Lung (tissue), 12 donors: ENCODE results near the gene SFTPB. TPM values are rescaled to one million over a fixed set of nuclear protein-coding genes. Genes with fewer than 3 reads are reported as not detected.

ENCODE experiments used
- ATAC-seq: fragments of 200-7000 bp; cut with Tn5 transposase; one replicate; pipeline ENCODE4 v1.9.1; 2020; ENCODE audit warnings: moderate number of reproducible peaks; ENCODE audit not compliant: insufficient read depth, low FRiP score
- DNase-seq, 3 donors: peaks; one replicate each; pipeline ENCODE4 v3.0.0-alpha.2; 2013 to 2017
- H3K27ac ChIP-seq, 2 donors: one replicate each; pipeline ENCODE4 v1.5.1; 2013; ENCODE audit warnings: mild to moderate bottlenecking in 2 of 2, moderate library complexity in 2 of 2, control low read depth in 1 of 2, inconsistent platforms in 1 of 2, low read depth in 1 of 2, low read length in 1 of 2
- H3K27me3 ChIP-seq, 3 donors: one replicate each; pipeline ENCODE4 v1.5.1; 2013; ENCODE audit warnings: low read length in 2 of 3; ENCODE audit not compliant: control insufficient read depth in 3 of 3, insufficient read depth in 3 of 3
- H3K36me3 ChIP-seq, 4 donors: one replicate each; pipeline ENCODE4 v1.5.1; 2013; ENCODE audit warnings: low read length in 4 of 4, mild to moderate bottlenecking in 1 of 4, moderate library complexity in 1 of 4; ENCODE audit not compliant: control insufficient read depth in 4 of 4, insufficient read depth in 4 of 4
- H3K4me1 ChIP-seq, 5 donors: one replicate each; pipeline ENCODE4 v1.5.1; 2013; ENCODE audit warnings: low read length in 5 of 5, mild to moderate bottlenecking in 2 of 5, moderate library complexity in 1 of 5; ENCODE audit not compliant: control insufficient read depth in 5 of 5, insufficient read depth in 5 of 5
- H3K4me3 ChIP-seq: one replicate; pipeline ENCODE4 v1.5.1; 2013; ENCODE audit warnings: mild to moderate bottlenecking, control low read depth, moderate library complexity
- H3K9ac ChIP-seq, 2 donors: one replicate each; pipeline ENCODE4 v1.5.1; 2013; ENCODE audit warnings: low read length in 2 of 2, control low read depth in 1 of 2; ENCODE audit not compliant: insufficient read depth in 1 of 2
- H3K9me3 ChIP-seq, 4 donors: one replicate each; pipeline ENCODE4 v1.5.1; 2013; ENCODE audit warnings: low read length in 3 of 4, mild to moderate bottlenecking in 1 of 4, moderate library complexity in 1 of 4; ENCODE audit not compliant: control insufficient read depth in 4 of 4, insufficient read depth in 3 of 4
- CTCF ChIP-seq: IDR thresholded peaks from 2 replicates; pipeline ENCODE4 v1.5.1; 2012; ENCODE audit warnings: mild to moderate bottlenecking; ENCODE audit errors: control extremely low read depth, extremely low read depth
- WGBS, 2 donors: extraction: QIAGEN DNeasy Blood & Tissue Kit; methylation state at CpG; one replicate each; pipeline ENCODE4 v1.1.7; 2013; 5-methylcytosine and 5-hydroxymethylcytosine counted together
- polyA plus RNA-seq, 2 donors: library from polyadenylated mRNA; stranded (reverse); fragments of 200-250 nt; gene quantifications; one replicate each; pipeline ENCODE4 v1.2.1, GENCODE V29; 2013
- total RNA-seq, 2 donors: library from RNA; depleted of rRNA in 1 of 2; stranded (reverse); fragments of >200 nt in 1 of 2; gene quantifications; one replicate each; pipeline ENCODE4 v1.2.1, GENCODE V29; 2014 to 2021
- donor health status: control.
- donor health status: control.
- donor health status: Bipolar disorder and iron deficiency.
- donor health status: healthy.
- donor health status: DM: yes; HTN: yes; CAD: no.

SFTPB gene
- total and polyA plus RNA-seq, 4 donors = 6,615 to 19,115 (median 13,690) TPM

DNA sequence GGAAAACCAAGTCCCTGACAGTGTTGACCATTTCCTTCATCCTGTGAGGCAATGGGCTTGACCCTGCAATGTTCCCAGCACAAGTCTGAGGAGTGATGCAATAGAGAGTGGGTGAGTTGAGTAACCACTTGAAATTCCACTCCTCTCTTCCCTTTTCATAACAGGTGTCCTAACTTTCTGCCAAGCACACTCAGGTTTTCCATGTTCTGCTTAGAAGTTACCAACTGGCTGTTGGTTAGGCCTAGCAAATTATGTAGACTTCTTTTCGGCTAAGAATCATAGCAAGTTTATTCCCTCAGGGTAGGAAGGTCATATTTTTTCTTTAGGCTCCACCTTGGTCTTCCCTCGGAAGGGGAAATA, 37.7 kb upstream of the SFTPB start:
- Histone ChIP-seq H3K27me3 (no peaks in the 10 kb centered on the region), H3K9me3 (no peaks in the 10 kb centered on the region), H3K4me1 (peaks cover 3 to 31% (median 15%) of the 10 kb centered on the region in 5 donors), H3K36me3 (no peaks in the 10 kb centered on the region), H3K27ac (peak overlapping the region in 1 of 2 donors; percentile 97), H3K9ac (peak overlapping the region in 1 of 2 donors; percentile 35), H3K4me3 (no peak overlapping the region)
- ATAC-seq = peak; percentile 32
- TF ChIP-seq CTCF = no peak
- peak; percentile 36 to 85 (median 59) for DNase-seq
- WGBS, 2 donors = 36 to 49% methylated on average over 2 of the region's 2 CpGs

DNA sequence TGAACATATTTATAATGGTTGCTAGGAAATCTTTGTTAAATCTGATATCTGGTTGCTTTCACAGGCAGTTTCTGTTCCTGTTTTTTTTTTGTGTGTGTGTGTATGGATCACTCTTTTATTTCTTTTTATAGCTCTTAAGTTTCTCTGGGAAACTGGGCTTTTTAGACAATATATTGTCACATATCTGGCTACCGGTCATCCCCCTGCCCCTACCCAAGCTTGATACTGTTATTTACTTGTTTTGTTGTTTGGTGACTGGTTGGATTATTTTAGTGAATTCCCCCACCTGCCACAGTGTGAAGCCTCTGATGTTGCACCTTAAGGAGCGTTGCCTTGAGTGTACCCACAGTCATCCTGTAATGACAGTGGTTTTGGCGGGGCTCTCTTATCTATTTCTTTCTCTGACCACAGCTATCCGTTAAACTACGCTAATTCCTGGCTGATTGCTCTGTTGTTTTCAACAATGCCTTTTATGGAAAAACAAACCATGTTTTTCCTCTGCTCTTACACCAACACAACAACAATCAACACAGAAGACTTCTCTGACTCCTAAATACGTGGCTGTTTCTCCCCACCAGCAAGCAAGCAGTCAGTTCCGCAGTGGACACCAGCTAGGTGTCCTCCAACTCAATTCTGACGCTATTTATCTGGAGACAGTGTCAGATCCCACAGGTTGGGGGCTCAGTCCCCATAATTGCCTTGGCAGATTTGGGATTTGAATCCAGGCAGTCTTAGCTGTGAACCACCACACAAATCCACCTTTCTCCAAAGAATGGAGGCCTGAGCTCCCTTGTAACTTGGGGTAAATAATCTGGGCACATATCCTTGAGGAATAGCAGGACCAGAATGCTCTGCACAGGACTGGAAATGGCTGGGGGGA, 37.0 kb upstream of the SFTPB start:
- no peaks in the 10 kb centered on the region for H3K9me3 ChIP-seq
- H3K4me1 ChIP-seq = peaks cover 0 to 24% (median 10%) of the 10 kb centered on the region in 5 donors
- no peak for TF ChIP-seq CTCF
- WGBS, 2 donors = 43 to 56% methylated on average over 8 of the region's 8 CpGs
- no peak for DNase-seq
- H3K4me3 ChIP-seq = no peak overlapping the region
- H3K27me3 ChIP-seq = no peaks in the 10 kb centered on the region
- H3K9ac ChIP-seq = peak overlapping the region in 1 of 2 donors; percentile 35
- H3K36me3 ChIP-seq = no peaks in the 10 kb centered on the region
- H3K27ac ChIP-seq = peak overlapping the region; percentile 29 to 97
- ATAC-seq = no peak

- 80 to 84% methylated on average over 3 of the region's 3 CpGs for WGBS, 2 donors
- ATAC-seq (no peak), DNase-seq (no peak)
- H3K4me1 ChIP-seq = peaks cover 0 to 20% (median 7%) of the 10 kb centered on the region in 5 donors
- peak overlapping the region in 1 of 2 donors; percentile 65 for H3K27ac ChIP-seq
- no peaks in the 10 kb centered on the region for H3K9me3 ChIP-seq
- H3K27me3 ChIP-seq = no peaks in the 10 kb centered on the region
- TF ChIP-seq CTCF = no peak
- no peak overlapping the region for H3K4me3 ChIP-seq
- H3K9ac ChIP-seq = no peak overlapping the region
- H3K36me3 ChIP-seq = no peaks in the 10 kb centered on the region
These were observed 36.0 kb upstream of the SFTPB start for GRCh38 chr2:85704038-85704437.
